G401.6 (cell line): ENCODE results near the gene IL27RA.
"Not testable (repeated sequence)": the region's sequence is repeated elsewhere in the genome, so short reads cannot be mapped to it uniquely, and the experiment has no call there.

ENCODE experiments used
- FAIRE-seq: peaks from 2 replicates; lab custom pipeline; 2012; peaks lifted over from hg19 to GRCh38; lab: Jason Lieb, UNC

The IL27RA gene

DNA sequence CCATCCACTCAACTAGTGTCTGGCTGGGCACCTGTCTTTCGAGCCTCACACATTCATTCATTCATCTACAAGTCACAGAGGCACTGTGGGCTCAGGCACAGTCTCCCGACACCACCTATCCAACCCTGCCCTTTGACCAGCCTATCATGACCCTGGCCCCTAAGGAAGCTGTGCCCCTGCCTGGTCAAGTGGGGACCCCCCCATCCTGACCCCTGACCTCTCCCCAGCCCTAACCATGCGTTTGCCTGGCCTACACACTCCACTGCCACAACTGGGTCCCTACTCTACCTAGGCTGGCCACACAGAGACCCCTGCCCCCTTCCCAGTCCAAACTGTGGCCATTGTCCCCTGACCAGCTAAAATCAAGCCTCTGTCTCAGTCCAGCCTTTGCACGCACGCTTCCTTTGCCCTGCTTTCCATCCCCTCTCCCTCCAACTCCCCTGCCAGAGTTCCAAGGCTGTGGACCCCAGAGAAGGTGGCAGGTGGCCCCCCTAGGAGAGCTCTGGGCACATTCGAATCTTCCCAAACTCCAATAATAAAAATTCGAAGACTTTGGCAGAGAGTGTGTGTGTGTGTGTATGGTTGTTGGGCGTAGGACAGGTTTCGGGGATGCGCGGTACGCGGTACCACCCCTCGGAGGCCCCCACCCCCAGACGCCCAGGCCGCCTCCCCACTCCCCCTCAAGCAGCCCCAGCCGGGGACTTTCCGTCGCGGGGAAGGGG, 404 bp upstream of the IL27RA start:
- no peak for FAIRE-seq

DNA sequence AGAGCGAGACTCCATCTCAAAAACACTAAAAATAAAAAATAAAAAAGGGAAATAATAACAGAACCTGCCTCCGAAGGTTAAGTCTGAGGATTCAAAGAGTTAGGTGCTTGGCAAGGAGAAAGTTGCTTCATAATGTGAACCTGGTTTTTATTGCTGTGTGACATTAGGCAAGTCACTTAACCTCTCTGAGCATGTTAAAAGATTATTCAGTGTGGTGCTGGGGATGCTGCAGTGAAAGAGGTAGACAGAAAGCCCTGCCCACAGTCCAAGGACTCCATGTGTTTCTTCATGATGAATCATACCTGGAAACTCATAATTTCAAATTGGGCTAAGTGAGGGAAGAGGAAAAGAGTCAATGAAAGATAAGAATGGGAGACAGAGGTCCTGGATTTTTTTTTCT, 2.4 kb downstream of the IL27RA start:
- no peak for FAIRE-seq

DNA sequence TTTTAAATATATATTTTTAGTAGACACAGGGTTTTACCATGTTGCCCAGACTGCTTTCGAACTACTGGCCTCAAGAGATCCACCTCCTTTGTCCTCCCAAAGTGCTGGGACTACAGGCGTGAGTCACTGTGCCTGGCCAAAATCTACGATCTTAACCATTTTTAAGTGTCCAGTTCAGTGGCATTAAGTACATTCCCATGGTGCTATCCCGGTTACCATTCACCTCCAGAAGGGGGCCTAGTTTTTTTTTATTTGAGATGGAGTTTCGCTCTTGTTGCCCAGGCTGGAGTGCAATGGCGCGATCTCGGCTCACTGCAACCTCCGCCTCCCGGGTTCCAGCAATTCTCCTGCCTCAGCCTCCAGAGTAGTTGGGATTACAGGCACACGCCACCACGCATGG, 3.6 kb downstream of the IL27RA start:
- FAIRE-seq: not testable (repeated sequence)

DNA sequence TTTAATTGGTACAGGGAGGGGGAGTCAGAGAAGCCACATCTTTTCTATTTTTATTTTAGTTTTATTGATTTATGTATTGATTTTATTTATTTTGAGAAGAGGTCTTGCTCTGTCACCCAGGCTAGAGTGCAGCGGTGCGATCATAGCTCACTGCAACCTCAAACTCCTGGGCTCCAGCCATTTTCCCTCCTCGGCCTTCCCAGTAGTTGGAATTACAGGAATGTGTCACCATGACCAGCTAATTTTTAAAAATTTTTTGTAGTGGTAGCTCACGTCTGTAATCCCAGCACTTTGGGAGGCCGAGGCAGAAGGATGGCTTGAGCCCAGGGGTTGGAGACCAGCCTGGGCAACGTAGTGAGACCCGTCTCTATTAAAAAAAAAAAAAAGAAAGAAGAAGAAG, 4.1 kb downstream of the IL27RA start:
- no peak for FAIRE-seq

DNA sequence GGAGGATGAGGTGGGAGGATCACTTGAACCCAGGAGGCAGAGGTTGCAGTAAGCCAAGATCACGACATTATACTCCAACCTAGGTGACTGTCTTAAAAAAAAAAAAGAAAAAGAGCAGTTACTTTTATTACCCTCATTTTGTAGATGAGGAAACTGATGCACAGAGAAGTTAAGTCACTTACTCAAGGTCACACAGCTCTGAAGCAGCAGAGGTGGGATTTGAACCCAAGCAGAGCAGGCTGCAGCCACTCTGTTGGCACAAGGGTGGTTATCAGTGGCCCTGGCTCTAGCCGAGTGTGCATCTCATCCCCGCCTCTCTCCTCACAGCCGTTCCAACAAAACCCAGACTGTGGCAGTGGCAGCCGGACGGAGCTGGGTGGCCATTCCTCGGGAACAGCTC, 7.6 kb downstream of the IL27RA start:
- no peak for FAIRE-seq

DNA sequence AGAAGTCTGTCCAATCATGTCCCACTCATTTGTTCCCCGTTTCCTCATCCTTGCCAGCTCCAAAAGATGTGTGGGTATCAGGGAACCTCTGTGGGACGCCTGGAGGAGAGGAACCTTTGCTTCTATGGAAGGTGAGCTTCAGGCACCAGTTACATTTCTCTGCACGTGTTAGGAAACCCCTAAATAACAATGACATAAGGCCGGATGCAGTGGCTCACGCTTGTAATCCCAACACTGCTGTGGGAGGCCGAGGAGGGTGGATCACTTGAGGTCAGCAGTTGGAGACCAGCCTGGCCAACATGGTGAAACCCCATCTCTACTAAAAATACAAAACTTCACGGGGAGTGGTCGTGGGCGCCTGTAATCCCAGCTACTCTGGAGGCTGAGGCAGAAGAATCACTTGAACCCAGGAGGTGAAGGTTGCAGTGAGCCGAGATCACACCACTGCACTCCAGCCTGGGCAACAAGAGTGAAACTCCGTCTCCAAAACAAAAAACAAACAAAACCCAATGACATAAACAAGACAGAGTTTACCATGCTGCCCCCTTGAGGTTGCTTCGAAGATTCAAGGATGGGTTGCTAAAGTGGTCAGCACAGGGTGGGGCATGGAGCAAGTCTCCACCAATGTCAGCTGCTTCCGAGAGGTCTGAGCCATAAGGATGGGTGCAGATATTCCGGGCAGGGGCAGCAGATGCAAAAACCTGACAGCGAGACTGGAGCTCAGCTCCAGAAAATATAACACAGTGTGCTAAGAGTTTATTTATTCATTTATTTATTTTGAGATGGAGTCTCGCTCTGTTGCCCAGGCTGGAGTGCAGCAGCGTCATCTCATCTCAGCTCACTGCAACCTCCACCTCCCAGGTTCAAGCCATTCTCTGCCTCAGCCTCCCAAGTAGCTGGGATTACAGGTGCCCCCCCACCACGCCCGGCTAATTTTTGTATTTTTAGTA, 11.4 kb downstream of the IL27RA start:
- FAIRE-seq: peak; percentile 82

DNA sequence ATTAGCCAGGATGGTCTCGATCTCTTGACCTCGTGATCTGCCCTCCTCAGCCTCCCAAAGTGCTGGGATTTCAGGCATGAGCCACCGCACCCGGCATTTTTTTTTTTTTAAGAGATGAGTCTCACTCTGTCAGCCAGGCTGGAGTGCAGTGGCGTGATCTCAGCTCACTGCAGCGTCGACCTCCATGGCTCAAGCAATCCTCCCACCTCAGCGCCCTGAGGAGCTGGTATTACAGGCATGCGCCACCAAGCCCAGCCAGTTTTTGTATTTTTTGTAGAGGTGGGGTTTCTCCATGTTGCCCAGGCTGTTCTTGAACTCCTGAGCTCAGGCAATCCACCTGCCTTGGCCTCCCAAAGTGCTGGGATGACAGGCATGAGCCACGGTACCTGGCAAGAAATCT, 16.3 kb downstream of the IL27RA start:
- not testable (repeated sequence) for FAIRE-seq

DNA sequence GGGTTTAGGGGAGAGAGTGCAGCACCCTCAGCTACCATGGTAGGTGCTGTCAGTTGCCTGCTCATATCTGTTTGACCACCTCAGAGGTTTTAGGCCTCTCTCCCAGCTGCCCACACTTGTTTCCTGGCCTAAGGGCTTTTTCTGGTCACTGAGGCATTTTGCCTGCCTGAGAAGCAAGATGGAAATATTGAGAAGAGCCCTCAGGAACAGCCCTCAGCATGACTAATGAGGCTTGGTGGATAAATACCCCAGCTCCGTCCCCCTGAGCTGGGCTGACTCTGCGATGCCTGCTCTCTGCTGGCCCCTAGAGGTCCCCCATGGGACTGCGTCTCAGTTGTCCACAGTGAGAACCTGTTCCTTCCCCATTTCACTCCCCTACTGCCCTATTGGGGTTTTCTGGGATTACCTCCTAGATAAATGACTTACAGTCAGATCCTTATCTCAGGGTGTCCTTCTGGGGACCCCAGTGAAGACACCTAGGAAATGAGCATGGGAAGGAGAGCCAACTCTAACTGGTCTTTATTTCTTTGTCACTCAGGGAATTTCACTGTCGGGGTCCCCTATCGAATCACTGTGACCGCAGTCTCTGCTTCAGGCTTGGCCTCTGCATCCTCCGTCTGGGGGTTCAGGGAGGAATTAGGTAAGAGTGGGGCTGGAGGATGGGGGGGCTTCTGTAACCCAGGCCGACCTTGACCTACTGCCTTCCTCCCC, 17.0 kb downstream of the IL27RA start:
- FAIRE-seq: no peak

DNA sequence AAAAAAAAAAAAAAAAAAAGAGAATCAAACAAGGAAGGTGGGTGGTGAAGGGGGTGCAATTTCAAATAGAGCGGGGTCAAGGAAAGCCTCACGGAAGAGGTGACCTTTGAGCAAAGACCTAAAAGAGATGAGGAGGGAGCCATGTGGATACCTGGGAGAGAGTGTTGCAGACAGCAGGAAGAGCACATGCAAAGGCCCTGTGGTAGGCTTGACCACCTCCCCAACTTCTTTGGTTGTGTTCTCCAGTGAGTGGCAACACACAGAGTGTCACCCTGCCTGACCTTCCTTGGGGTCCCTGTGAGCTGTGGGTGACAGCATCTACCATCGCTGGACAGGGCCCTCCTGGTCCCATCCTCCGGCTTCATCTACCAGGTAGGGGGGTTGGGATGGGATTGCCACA, 18.9 kb downstream of the IL27RA start:
- no peak for FAIRE-seq

DNA sequence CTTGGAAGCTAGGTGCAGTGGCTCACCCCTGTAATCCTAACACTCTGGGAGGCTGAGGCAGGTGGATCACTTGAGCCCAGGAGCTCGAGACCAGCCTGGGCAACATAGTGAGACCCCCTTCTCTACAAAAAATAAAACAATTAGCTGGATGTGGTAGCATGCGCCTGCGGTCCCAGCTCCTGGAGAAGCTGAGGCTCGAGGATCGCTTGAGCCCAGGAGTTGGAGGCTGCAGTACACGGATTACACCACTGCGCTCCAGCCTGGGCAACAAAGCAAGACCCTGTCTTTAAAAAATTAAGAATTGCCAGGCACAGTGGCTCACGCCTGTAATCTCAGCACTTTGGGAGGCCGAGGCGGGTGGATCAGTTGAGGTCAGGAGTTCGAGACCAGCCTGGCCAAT, 19.4 kb downstream of the IL27RA start:
- FAIRE-seq: not testable (repeated sequence)

DNA sequence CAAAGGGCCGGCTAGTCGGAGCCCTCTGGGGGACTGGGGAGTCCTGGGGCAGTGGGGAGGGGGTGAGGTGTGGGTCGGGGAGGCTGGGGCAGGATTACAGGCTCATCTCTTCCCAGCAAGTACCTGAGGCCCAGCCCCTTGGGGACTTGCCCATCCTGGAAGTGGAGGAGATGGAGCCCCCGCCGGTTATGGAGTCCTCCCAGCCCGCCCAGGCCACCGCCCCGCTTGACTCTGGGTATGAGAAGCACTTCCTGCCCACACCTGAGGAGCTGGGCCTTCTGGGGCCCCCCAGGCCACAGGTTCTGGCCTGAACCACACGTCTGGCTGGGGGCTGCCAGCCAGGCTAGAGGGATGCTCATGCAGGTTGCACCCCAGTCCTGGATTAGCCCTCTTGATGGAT, 20.4 kb downstream of the IL27RA start:
- no peak for FAIRE-seq

DNA sequence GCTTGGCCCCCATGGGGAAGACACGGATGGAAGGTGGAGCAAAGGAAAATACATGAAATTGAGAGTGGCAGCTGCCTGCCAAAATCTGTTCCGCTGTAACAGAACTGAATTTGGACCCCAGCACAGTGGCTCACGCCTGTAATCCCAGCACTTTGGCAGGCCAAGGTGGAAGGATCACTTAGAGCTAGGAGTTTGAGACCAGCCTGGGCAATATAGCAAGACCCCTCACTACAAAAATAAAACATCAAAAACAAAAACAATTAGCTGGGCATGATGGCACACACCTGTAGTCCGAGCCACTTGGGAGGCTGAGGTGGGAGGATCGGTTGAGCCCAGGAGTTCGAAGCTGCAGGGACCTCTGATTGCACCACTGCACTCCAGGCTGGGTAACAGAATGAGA, 20.9 kb downstream of the IL27RA start:
- FAIRE-seq: no peak

DNA sequence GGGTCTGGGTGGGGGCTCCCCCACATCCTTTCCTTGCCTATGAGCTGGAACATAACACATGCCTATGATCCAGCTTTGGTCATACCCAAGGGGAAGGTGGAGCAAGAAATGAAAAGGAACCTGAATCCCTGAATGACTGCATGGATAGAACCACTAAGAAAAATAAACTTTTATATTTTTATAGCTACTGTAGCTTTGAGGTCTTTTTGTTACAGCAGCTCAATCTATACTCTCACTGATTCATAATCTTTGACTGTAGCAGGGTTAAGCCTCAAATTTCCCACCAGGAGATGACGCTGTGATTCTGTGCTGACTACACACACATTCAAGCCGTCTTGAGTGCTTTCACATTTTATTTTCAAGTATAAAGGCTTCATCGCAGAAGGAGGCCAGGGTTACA, 21.5 kb downstream of the IL27RA start:
- no peak for FAIRE-seq

DNA sequence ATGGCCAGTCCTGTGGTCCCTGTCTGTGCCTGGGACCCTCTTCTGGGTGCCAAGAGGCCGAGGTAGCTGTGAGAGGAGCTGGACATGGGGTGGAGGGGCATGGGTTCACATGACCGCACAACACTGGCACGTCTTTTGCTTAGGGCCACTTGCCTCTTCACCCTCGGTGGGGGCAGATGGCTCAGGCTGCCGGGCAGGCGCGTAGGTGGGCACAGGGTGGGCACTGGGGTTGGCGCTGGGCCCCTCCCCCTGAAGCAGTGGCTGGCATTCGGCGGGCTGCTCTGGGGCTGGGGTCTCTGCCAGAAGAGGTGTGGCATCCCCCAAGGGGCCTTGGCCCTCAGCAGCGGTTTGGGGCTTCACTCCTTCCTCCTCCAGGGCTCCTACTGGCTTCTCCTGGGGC, 21.9 kb downstream of the IL27RA start:
- no peak for FAIRE-seq

DNA sequence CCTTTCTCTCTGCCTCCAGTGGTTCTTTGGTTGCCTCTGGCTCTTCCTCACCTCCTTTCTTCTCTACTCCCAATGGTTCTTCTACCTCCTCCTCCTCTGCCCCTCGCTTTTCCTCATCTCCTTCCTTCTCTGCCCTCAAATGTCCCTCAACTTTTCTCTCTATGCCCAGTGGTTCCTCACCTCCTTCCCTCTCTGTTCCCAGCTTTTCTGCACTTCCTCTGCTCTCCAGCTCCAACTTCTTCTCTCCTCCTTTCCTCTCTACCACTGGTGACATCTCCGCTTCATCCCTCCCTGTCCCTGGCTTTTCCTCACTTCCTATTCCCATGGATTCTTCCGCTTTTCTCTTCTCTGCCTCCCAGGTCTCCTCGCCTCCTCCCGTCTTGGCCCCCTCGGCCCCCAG, 22.5 kb downstream of the IL27RA start:
- FAIRE-seq: no peak

DNA sequence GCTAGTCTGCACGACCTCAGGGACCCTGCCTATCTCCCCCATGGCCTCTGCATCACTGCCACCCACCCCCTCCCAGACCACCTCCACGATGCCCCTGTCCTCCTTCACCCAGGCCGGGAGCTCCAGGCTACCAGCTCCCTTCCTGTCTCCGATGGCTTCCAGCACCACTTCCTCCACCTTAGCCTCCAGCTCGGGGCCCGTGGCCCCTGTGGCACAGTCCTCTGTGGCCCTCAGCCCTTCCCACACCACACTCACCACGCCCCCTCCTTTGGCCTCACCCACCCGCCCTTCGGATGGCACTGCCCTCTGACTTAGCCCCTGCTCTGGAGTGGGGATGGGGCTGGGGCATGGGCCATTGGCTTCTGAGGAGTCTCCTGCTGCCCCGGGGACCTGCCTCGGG, 23.2 kb downstream of the IL27RA start:
- FAIRE-seq: no peak

DNA sequence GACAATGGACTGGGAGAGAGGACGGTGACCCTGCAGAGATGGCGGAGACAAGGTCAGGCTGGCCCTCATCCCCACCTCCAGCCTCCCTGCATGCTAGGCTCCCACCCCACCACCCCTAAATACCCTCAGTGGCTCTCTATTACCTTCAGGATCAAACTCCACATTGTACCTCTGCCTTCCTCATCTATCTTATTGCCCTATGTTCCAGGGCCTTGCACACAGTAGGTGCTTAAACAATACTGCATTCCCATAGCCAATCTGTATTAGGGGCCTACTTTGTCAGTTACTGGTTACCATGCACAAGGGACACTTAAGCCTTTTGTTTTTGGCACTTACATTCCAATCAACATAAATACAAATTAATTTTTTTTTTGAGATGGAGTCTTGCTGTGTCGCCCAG, 23.8 kb downstream of the IL27RA start:
- FAIRE-seq: no peak

DNA sequence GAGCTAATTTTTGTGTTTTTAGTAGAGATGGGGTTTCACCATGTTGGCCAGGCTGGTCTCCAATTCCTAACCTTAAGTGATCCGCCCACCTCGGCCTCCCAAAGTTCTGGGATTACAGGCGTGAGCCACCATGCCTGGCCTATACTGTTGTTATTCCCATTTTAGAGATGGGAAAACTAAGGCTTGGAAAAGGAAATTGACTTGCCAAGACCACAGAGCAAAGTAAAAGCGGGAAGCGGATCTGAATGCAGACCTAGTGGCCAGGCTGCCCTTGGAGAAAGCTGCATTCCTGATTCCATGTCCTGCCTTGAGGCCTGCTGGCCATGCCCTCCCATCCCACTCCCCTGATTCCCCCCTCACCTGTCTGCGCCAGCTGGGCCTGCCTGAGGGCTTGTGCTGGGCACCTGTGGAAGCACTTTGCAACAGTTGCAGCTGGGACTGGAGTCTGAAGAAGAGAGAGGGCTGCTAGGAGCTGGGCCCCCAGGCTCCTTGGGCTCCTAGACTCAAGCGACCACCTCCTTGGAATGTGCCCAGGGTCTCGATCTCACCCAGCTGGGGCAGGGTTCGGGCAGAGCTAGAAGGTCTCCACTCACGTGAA, 24.6 kb downstream of the IL27RA start:
- FAIRE-seq: no peak

DNA sequence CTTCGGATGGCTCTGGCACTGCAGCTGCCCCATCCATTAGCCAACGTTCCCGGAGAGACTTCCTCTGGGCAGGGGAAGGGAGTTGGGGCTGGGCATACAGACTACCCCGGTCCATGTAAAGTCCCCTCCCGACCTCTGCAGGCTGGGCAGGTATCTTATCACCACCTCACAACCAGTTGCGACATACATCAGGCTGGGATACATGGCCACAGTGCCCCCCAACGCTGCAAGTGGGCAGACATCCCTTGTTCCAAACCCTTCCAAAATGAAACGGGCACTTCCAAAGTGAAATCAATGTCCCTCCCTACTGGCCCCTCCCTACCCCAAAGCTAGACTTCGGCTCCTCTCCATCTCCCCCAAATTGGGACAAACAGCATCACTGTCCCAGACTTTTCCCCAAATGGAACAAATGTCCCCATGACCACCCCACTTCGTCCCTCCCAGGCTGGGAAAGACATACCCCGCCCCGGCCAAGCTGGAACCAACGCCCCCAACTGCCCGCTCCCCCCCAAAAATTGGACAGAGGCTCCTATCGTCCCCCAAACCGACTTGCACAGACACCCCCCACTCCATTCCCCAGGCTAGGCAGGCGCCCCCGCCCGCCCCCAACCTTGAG, 25.3 kb downstream of the IL27RA start:
- FAIRE-seq: no peak

DNA sequence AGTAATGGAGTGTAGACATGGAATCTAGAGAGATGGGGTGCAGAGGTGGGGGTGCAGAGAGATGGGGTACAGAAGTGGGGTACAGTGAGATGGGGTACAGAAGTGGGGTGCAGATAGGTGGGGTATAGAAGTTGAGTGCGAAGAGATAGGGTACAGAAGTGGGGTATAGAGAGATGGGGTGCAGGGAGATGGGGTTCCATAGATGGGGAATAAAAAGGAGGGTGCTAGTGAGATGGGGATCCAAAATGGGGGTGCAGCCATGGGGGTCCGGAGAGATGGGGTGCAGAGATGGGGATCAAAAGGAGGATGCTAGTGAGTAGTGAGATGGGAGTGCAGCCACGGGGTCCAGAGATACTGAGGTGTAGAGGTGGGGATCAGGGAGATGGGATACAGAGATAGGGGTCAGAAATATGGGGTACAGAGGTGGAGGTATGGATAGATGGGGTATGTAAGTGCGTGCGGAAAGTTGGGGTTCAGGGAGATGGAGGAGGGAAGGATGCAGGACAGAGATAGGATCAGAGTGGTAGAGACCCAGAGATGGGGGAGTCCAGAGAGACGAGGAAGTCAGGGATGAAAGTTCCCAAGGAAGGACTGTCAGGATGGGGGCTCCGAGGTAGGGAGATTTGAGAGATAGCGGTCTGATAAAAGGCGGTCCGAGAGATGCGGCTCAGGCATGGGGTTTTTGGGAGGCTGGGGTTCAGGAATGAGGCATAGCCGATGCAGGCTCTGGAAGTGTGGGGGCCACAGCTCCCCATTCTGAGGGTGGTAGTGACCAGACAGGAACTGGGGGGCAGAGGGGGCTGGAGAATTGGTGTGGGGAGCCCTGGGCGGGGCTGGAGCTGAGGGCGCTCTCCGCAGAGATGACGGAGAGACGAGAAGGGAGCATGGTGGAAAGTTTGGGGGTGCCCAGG, 26.9 kb downstream of the IL27RA start:
- FAIRE-seq: no peak

DNA sequence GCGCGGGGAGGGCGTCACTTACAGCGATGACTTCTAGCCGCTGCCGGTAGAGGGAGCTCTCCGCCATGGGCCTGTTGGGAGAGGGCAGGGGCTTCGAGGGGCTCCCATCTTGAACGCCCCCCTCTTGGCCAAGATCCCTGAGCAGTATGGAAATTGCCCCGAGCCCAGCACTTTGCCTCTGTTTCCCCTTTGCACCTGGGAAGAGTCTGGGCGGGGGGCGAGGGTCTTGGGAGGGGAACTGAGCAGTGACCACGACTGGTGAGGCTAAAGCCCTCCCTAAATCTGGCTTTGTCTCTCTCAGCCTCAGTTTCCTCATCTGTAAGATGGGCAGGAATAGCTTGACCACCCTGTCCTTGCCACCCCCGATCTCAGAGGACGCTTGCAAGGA, 27.5 kb downstream of the IL27RA start:
- no peak for FAIRE-seq
